ENCODE measurements around the gene CAMKMT.

CAMKMT gene

GRCh38 chr2:44335806-44336538 is 25.8 kb upstream of the CAMKMT start:
- TF ChIP-seq CTCF (IDR thresholded peaks at IDR 0.05; ENCODE audit: low read depth, low read length, missing control alignments) = no peak
- H3K4me3 ChIP-seq (replicated peaks; ENCODE audit: low read depth, low read length) = no peak overlapping the region
- DNase-seq (ENCODE audit: extremely low read depth, low read depth) = no peak

DNA sequence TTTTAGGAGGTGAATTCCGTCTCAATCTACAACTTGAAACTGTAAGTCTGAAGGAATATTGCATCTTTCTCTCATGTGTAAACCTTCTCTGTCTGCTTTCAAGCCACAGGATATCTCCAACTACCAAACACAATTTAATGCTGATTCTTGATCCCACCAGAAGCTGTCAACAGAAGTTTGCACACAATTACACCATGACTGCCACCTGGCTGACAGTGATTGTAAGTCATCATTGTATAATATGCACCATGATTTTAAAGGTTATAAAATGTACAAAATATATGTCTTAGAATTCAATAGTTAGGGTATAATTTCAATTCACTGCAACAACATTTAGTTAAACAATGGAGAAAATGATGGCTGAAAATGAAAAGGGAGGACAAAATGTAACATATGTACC is 18.9 kb upstream of the CAMKMT start:
- no peak for TF ChIP-seq CTCF (IDR thresholded peaks at IDR 0.05; ENCODE audit: low read depth, low read length, missing control alignments)
- no peak for DNase-seq (ENCODE audit: extremely low read depth, low read depth)
- H3K4me3 ChIP-seq (replicated peaks; ENCODE audit: low read depth, low read length) = no peak overlapping the region

GRCh38 chr2:44347526-44347925 is 14.2 kb upstream of the CAMKMT start:
- DNase-seq (ENCODE audit: extremely low read depth, low read depth) = no peak
- TF ChIP-seq CTCF (IDR thresholded peaks at IDR 0.05; ENCODE audit: low read depth, low read length, missing control alignments) = no peak
- no peak overlapping the region for H3K4me3 ChIP-seq (replicated peaks; ENCODE audit: low read depth, low read length)

- no peak for TF ChIP-seq CTCF (IDR thresholded peaks at IDR 0.05; ENCODE audit: low read depth, low read length, missing control alignments)
- no peak for DNase-seq (ENCODE audit: extremely low read depth, low read depth)
- no peak overlapping the region for H3K4me3 ChIP-seq (replicated peaks; ENCODE audit: low read depth, low read length)
These were observed 13.3 kb upstream of the CAMKMT start for GRCh38 chr2:44348400-44348799.

GRCh38 chr2:44349506-44349905 is 12.2 kb upstream of the CAMKMT start:
- H3K4me3 ChIP-seq (replicated peaks; ENCODE audit: low read depth, low read length) = no peak overlapping the region
- TF ChIP-seq CTCF (IDR thresholded peaks at IDR 0.05; ENCODE audit: low read depth, low read length, missing control alignments) = no peak
- no peak for DNase-seq (ENCODE audit: extremely low read depth, low read depth)

DNA sequence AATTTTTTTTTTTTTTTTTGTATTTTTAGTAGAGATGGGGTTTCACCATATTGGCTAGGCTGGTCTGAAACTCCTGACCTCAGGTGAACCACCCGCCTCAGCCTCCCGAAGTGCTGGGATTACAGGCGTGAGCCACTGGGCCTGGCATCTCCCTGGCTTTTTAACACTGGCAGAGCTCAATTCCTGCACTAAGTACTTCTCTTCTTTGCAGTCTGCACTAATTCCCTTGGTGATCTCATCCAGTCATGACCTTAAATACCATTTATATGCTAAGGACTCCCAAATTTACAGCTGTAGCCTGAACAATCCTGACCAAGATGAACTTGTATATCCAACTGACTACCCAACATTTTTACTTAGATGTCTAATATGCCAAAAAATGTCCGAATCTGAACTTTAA is 10.7 kb upstream of the CAMKMT start:
- no peak for TF ChIP-seq CTCF (IDR thresholded peaks at IDR 0.05; ENCODE audit: low read depth, low read length, missing control alignments)
- H3K4me3 ChIP-seq (replicated peaks; ENCODE audit: low read depth, low read length) = no peak overlapping the region
- DNase-seq (ENCODE audit: extremely low read depth, low read depth) = no peak

GRCh38 chr2:44351676-44352075 is 10.1 kb upstream of the CAMKMT start:
- no peak overlapping the region for H3K4me3 ChIP-seq (replicated peaks; ENCODE audit: low read depth, low read length)
- no peak for TF ChIP-seq CTCF (IDR thresholded peaks at IDR 0.05; ENCODE audit: low read depth, low read length, missing control alignments)
- DNase-seq (ENCODE audit: extremely low read depth, low read depth) = no peak
